BLaER1 (cell line): Measurements from ENCODE around the gene CRB2.

Experiments used
- H3K27ac ChIP-seq: shearing (Covaris generic); formaldehyde crosslinking; 2 replicates; pipeline ENCODE4 v1.8.1; 2022
- H3K27me3 ChIP-seq: shearing (Covaris generic); formaldehyde crosslinking; 2 replicates; pipeline ENCODE4 v1.8.1; 2022
- H3K36me3 ChIP-seq: shearing (Covaris generic); formaldehyde crosslinking; 2 replicates; pipeline ENCODE4 v1.8.1; 2022
- H3K4me1 ChIP-seq: shearing (Covaris generic); formaldehyde crosslinking; 2 replicates; pipeline ENCODE4 v1.8.1; 2022
- H3K4me2 ChIP-seq: shearing (Covaris generic); formaldehyde crosslinking; 2 replicates; pipeline ENCODE4 v1.8.1; 2022
- H3K4me3 ChIP-seq: shearing (Covaris generic); formaldehyde crosslinking; 2 replicates; pipeline ENCODE4 v1.8.1; 2022
- H3K9ac ChIP-seq: shearing (Covaris generic); formaldehyde crosslinking; 2 replicates; pipeline ENCODE4 v1.8.1; 2022
- H3K9me3 ChIP-seq: shearing (Covaris generic); formaldehyde crosslinking; 2 replicates; pipeline ENCODE4 v1.8.1; 2022
- H4K20me1 ChIP-seq: shearing (Covaris generic); formaldehyde crosslinking; 2 replicates; pipeline ENCODE4 v1.8.1; 2022
- Cebpa-rat ChIP-seq: shearing (Covaris generic); IDR thresholded peaks from 2 replicates; pipeline ENCODE4 v1.8.1; 2022

Gene CRB2

DNA sequence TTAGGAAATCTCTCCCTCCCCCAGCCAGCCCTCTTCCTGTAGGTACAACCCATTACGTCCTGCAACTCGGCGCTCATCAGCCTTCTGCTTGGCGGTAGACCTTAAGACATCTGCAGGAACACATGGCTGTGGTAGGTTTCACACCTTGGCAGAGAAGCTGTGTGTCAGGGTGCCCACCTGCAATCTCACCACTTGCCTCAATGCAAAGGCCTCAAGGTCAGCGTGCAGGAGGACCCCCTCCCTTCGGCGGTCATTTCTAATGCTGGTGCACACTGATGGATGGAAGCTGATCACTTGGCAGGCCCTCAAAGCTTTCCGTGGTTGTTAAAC lies 67.3 kb downstream of the CRB2 start:
- no peak overlapping the region for H3K4me3 ChIP-seq
- peaks cover 36% of the 10 kb centered on the region for H4K20me1 ChIP-seq
- TF ChIP-seq Cebpa-rat: no peak
- H3K36me3 ChIP-seq: peaks cover 52% of the 10 kb centered on the region
- no peaks in the 10 kb centered on the region for H3K9me3 ChIP-seq
- no peak overlapping the region for H3K9ac ChIP-seq
- no peak overlapping the region for H3K27ac ChIP-seq
- H3K27me3 ChIP-seq: peaks cover 15% of the 10 kb centered on the region; the same call in 1 of the 2 replicates
- no peak overlapping the region for H3K4me2 ChIP-seq
- H3K4me1 ChIP-seq: peaks cover 20% of the 10 kb centered on the region

DNA sequence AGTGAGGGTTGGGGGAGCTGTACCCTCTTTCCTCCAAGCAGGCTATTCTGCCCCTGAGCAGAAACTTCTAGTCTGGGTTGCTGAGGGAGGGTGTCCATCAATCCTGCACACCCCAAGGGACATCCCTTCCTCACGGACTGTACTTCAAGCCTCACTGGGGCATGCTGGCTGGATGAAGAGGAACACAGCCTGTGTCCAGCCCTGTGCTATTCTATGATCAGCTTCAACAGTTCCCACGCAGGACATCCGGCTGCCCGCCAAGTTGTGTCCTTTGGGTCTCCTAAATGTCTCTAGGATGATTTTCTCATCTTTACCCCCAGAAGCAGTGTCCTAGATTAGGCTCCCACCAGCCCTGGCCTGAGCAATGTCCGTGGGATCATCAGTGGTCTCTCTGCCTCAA lies 68.1 kb downstream of the CRB2 start:
- H3K27ac ChIP-seq: no peak overlapping the region
- H4K20me1 ChIP-seq: peaks cover 31% of the 10 kb centered on the region
- no peak overlapping the region for H3K4me2 ChIP-seq
- peaks cover 3% of the 10 kb centered on the region for H3K9me3 ChIP-seq
- no peak overlapping the region for H3K4me3 ChIP-seq
- no peak for TF ChIP-seq Cebpa-rat
- peaks cover 15% of the 10 kb centered on the region; the same call in 1 of the 2 replicates for H3K27me3 ChIP-seq
- peaks cover 29% of the 10 kb centered on the region for H3K4me1 ChIP-seq
- no peak overlapping the region for H3K9ac ChIP-seq
- peaks cover 46% of the 10 kb centered on the region for H3K36me3 ChIP-seq

DNA sequence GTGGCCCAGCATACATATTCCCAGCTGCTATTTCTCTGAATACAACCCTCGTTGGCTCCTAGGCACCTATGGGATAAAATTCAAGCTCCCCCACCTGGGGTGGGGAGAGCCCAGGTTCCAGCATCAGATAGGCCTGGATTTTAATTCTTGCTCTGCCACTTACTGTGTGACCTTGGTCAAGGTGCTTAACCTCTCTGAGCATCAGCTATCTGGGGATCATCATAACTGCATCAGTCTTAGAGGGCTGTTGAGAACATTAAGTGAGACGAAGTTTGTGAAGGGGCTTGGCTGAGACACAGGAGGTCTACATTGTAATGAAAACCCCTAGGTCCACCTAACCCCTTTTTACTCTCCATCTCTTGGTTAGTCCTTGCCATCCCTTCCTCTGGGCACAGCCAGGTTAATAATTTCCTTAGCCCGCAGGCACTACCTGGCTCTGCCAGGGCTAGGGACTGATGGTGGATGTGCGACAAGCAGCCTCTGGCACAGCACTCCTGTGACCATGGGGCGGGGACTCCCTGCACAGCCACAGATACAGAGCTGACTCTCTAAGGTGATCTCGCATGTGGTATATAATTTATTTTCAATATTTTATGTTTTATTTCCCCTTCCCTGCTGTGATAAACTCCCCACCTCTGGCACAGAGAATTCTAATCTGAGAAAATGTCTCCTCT lies 68.7 kb downstream of the CRB2 start:
- Histone ChIP-seq H3K36me3 (peaks cover 46% of the 10 kb centered on the region), H3K27me3 (peaks cover 15% of the 10 kb centered on the region; the same call in 1 of the 2 replicates), H3K27ac (no peak overlapping the region), H4K20me1 (peaks cover 25% of the 10 kb centered on the region), H3K9me3 (peaks cover 8% of the 10 kb centered on the region), H3K9ac (no peak overlapping the region), H3K4me1 (peaks cover 30% of the 10 kb centered on the region), H3K4me3 (no peak overlapping the region), H3K4me2 (no peak overlapping the region)
- no peak for TF ChIP-seq Cebpa-rat

DNA sequence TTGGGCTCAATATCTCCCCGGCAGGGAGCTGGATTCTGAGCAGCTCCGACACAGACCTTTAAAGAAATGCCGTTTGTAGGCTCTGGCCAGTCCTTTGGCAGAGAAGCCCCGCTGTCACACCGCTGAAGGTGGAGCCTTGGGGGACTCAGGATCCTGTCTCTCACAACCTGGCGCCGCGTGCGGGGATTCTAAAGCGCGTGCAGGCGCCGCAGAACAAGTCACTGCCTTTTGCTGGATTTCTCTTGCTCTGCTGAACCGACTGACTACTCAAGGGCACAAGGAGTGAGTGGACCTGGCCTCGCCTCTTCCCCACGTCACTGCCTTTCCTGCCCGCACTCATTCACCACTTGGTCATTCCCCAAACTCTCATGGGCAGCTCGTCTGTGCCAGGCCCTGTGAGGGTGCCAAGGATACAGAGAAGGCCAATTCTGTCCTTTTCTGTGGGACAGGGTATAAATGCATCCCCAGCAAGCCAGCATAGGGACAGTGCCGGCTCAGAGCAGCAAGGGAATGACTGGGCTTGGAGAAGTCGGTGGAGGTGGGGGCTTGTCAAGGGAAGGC lies 69.3 kb downstream of the CRB2 start:
- peaks cover 19% of the 10 kb centered on the region for H4K20me1 ChIP-seq
- peaks cover 15% of the 10 kb centered on the region for H3K9me3 ChIP-seq
- no peak overlapping the region for H3K4me2 ChIP-seq
- peaks cover 12% of the 10 kb centered on the region; the same call in 1 of the 2 replicates for H3K27me3 ChIP-seq
- TF ChIP-seq Cebpa-rat: no peak
- peaks cover 46% of the 10 kb centered on the region for H3K36me3 ChIP-seq
- H3K9ac ChIP-seq: no peak overlapping the region
- peaks cover 26% of the 10 kb centered on the region for H3K4me1 ChIP-seq
- no peak overlapping the region for H3K4me3 ChIP-seq
- no peak overlapping the region for H3K27ac ChIP-seq

DNA sequence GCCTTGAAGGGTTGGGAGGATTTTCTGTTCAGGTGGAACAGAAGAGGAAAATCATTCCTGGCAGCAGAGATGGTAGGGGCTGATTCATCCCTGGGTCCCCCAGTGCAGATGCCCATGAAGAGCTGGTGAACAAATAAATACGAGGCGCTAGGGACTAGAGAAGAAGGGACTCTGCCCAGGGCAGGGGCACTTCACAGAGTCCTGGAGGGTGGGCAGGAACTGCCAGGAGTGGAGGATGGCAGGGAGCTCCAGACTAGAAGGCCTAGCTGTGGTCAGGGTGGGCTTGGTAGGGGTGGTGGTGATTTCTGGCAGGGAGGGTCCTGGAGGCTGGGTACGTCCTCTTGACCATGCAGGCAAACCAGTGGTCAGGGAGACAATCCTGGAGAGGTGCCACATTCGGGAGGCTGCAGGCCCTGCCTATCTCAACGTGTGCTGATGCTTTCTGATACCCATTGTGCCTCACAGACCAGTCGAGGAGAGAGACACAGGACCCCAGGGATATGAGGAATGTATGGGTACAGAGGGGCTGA lies 69.9 kb downstream of the CRB2 start:
- 0 out of 2 replicates have a peak, but pooled peaks cover 10% of the 10 kb centered on the region for H3K27me3 ChIP-seq
- H3K4me2 ChIP-seq: no peak overlapping the region
- no peak overlapping the region for H3K27ac ChIP-seq
- H4K20me1 ChIP-seq: peaks cover 15% of the 10 kb centered on the region
- peaks cover 21% of the 10 kb centered on the region for H3K4me1 ChIP-seq
- no peak for TF ChIP-seq Cebpa-rat
- H3K9ac ChIP-seq: no peak overlapping the region
- no peak overlapping the region for H3K4me3 ChIP-seq
- peaks cover 51% of the 10 kb centered on the region for H3K36me3 ChIP-seq
- H3K9me3 ChIP-seq: peaks cover 21% of the 10 kb centered on the region

DNA sequence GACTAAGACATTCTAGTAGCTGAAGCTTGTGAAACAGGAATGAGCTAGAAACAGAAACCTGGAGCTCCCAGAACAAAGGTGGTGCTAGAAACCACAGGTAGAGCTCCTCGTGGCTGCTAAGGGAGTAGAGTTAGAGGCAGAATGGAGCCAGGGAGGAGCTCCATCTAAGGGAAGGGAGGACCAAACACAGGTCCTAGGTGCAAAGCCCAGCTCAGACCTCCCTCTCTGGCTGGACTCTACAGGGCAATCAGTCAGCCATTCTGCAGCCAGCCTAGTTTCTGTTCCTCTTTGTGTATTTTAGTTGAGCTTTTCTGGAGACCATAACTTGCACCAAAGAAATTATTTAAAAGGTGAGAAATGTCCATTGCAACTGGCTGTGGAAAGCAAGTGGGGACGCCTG lies 70.4 kb downstream of the CRB2 start:
- Histone ChIP-seq H3K4me3 (no peak overlapping the region), H3K27ac (no peak overlapping the region), H3K9me3 (peaks cover 21% of the 10 kb centered on the region), H3K9ac (no peak overlapping the region), H3K36me3 (peaks cover 56% of the 10 kb centered on the region), H4K20me1 (peaks cover 10% of the 10 kb centered on the region), H3K4me1 (peaks cover 16% of the 10 kb centered on the region), H3K4me2 (no peak overlapping the region), H3K27me3 (0 out of 2 replicates have a peak, but pooled peaks cover 5% of the 10 kb centered on the region)
- no peak for TF ChIP-seq Cebpa-rat
